Neuronal stem cell (in vitro differentiated cells): ENCODE measurements around the gene PELO.

Source experiments
- DNase-seq: peaks from one replicate; pipeline ENCODE4 v3.0.0-alpha.2; 2013; ENCODE audit warnings: low spot score
- H2AFZ ChIP-seq: one replicate; pipeline ENCODE4 v1.6.1; 2013; ENCODE audit warnings: mild to moderate bottlenecking, low read length, inconsistent platforms
- H2AK5ac ChIP-seq: 2 replicates; pipeline ENCODE4 v1.6.1; 2013; ENCODE audit warnings: low read depth, mild to moderate bottlenecking, inconsistent platforms, low read length, moderate library complexity, mixed read lengths
- H2BK120ac ChIP-seq: 2 replicates; pipeline ENCODE4 v1.6.1; 2013; ENCODE audit warnings: low read depth, mild to moderate bottlenecking, inconsistent platforms, low read length, moderate library complexity, mixed read lengths
- H2BK12ac ChIP-seq: one replicate; pipeline ENCODE4 v1.6.1; 2013; ENCODE audit warnings: low read length, inconsistent platforms
- H2BK15ac ChIP-seq: 2 replicates; pipeline ENCODE4 v1.6.1; 2013; ENCODE audit warnings: mild to moderate bottlenecking, low read length, inconsistent platforms, mixed read lengths
- H2BK5ac ChIP-seq: one replicate; pipeline ENCODE4 v1.6.1; 2013; ENCODE audit warnings: inconsistent platforms, mild to moderate bottlenecking, low read length, moderate library complexity
- H3K14ac ChIP-seq: one replicate; pipeline ENCODE4 v1.6.1; 2013; ENCODE audit warnings: low read length, inconsistent platforms
- H3K18ac ChIP-seq: 2 replicates; pipeline ENCODE4 v1.6.1; 2013; ENCODE audit warnings: low read length, inconsistent platforms
- H3K23ac ChIP-seq: 2 replicates; pipeline ENCODE4 v1.6.1; 2013; ENCODE audit warnings: low read depth, mild to moderate bottlenecking, mixed read lengths, low read length, inconsistent platforms; ENCODE audit not compliant: poor library complexity
- H3K27ac ChIP-seq: replicated peaks from 3 replicates; pipeline ENCODE4 v1.5.1; 2013; ENCODE audit warnings: low read length, inconsistent platforms
- H3K27me3 ChIP-seq, 3 experiments: 2 replicates each; pipeline ENCODE4 v1.6.1; 2013; ENCODE audit warnings: low read length in 3 of 3, mild to moderate bottlenecking in 2 of 3, inconsistent platforms in 1 of 3, low read depth in 1 of 3, mixed read lengths in 1 of 3, moderate library complexity in 1 of 3; ENCODE audit not compliant: control insufficient read depth in 3 of 3, insufficient read depth in 3 of 3
- H3K36me3 ChIP-seq, 2 donors: replicated peaks in 1 of 2; 2 replicates each; pipeline ENCODE4 v1.6.1; 2013; ENCODE audit warnings: low read length in 2 of 2; ENCODE audit not compliant: control insufficient read depth in 2 of 2, insufficient read depth in 2 of 2
- H3K4ac ChIP-seq: 2 replicates; pipeline ENCODE4 v1.6.1; 2013; ENCODE audit warnings: inconsistent platforms, mild to moderate bottlenecking, low read length, moderate library complexity
- H3K4me1 ChIP-seq, 2 donors: 1 replicate in 1 of 2; 2 replicates in 1 of 2; pipeline ENCODE4 v1.6.1; 2013; ENCODE audit warnings: low read length in 2 of 2, low read depth in 1 of 2; ENCODE audit not compliant: control insufficient read depth in 2 of 2, insufficient read depth in 1 of 2
- H3K4me2 ChIP-seq: one replicate; pipeline ENCODE4 v1.6.1; 2013; ENCODE audit warnings: mild to moderate bottlenecking, low read length, inconsistent platforms; ENCODE audit not compliant: insufficient read depth, poor library complexity, severe bottlenecking
- H3K4me3 ChIP-seq, 2 donors: 2 replicates each; pipeline ENCODE4 v1.5.1; 2013; ENCODE audit warnings: low read length in 2 of 2, mild to moderate bottlenecking in 2 of 2, inconsistent platforms in 1 of 2, moderate library complexity in 1 of 2
- H3K79me1 ChIP-seq: one replicate; pipeline ENCODE4 v1.6.1; 2013; ENCODE audit warnings: low read depth, mild to moderate bottlenecking, inconsistent platforms, low read length, moderate library complexity
- H3K9ac ChIP-seq: one replicate; pipeline ENCODE4 v1.6.1; 2013; ENCODE audit warnings: mild to moderate bottlenecking, low read depth, low read length, inconsistent platforms; ENCODE audit not compliant: poor library complexity
- H3K9me3 ChIP-seq, 2 donors: replicated peaks in 1 of 2; 2 replicates each; pipeline versions ENCODE3 to v1.6.1; 2013; ENCODE audit warnings: low read length in 2 of 2, mild to moderate bottlenecking in 2 of 2, inconsistent platforms in 1 of 2, low read depth in 1 of 2, mixed read lengths in 1 of 2, moderate library complexity in 1 of 2; ENCODE audit not compliant: control insufficient read depth in 2 of 2, insufficient read depth in 1 of 2
- H4K8ac ChIP-seq: one replicate; pipeline ENCODE4 v1.6.1; 2013; ENCODE audit warnings: low read depth, mild to moderate bottlenecking, inconsistent platforms, low read length, moderate library complexity
- H4K91ac ChIP-seq: one replicate; pipeline ENCODE4 v1.6.1; 2013; ENCODE audit warnings: low read length, low read depth, mild to moderate bottlenecking, inconsistent platforms; ENCODE audit not compliant: poor library complexity
- WGBS, 2 donors: extraction: QIAGEN DNeasy Blood & Tissue Kit; methylation state at CpG; one replicate each; pipeline ENCODE4 v1.1.7; 2013; ENCODE audit warnings: missing lambda C conversion rate in 2 of 2, mixed read lengths in 1 of 2; ENCODE audit not compliant: insufficient read length in 2 of 2, insufficient replicate concordance in 1 of 2; ENCODE audit errors: extremely low coverage in 2 of 2; 5-methylcytosine and 5-hydroxymethylcytosine counted together

Gene PELO

GRCh38 chr5:52829664-52830063, 41.9 kb downstream of the PELO start:
- no peak overlapping the region for H3K27ac ChIP-seq

GRCh38 chr5:52830650-52831049, 42.9 kb downstream of the PELO start:
- Histone ChIP-seq H2BK15ac (no peak overlapping the region), H3K9ac (no peak overlapping the region), H2AFZ (no peak overlapping the region), H3K27ac (no peak overlapping the region), H3K36me3 (no peaks in the 10 kb centered on the region), H3K4me3 (no peak overlapping the region), H3K79me1 (no peaks in the 10 kb centered on the region), H2BK5ac (no peak overlapping the region), H2BK12ac (no peak overlapping the region), H3K4me1 (peaks cover 0 to 2% of the 10 kb centered on the region in 2 donors), H3K14ac (no peak overlapping the region), H3K9me3 (no peaks in the 10 kb centered on the region), H3K4ac (no peak overlapping the region), H4K8ac (no peak overlapping the region), H2AK5ac (no peak overlapping the region), H2BK120ac (no peak overlapping the region), H3K18ac (no peak overlapping the region), H3K23ac (no peak overlapping the region), H3K4me2 (no peak overlapping the region), H3K27me3 (no peaks in the 10 kb centered on the region), H4K91ac (no peak overlapping the region)
- no peak for DNase-seq
- no CpG with 5 or more reads among the region's 2 CpGs for WGBS, 2 donors

More at GRCh38 chr5:52829664-52830063, 41.9 kb downstream of the PELO start:
- Histone ChIP-seq H2AFZ (no peak overlapping the region), H2BK12ac (no peak overlapping the region), H2BK15ac (no peak overlapping the region), H3K18ac (no peak overlapping the region), H4K91ac (no peak overlapping the region), H3K4me2 (no peak overlapping the region), H3K4me1 (peaks cover 0 to 2% of the 10 kb centered on the region in 2 donors), H3K79me1 (no peaks in the 10 kb centered on the region), H2AK5ac (no peak overlapping the region), H3K27me3 (no peaks in the 10 kb centered on the region), H3K4ac (no peak overlapping the region), H2BK5ac (no peak overlapping the region), H3K9ac (no peak overlapping the region), H4K8ac (no peak overlapping the region), H3K36me3 (no peaks in the 10 kb centered on the region), H3K23ac (no peak overlapping the region), H3K14ac (no peak overlapping the region), H2BK120ac (no peak overlapping the region), H3K4me3 (no peak overlapping the region), H3K9me3 (no peaks in the 10 kb centered on the region)
- DNase-seq = no peak

GRCh38 chr5:52831786-52832511, 44.2 kb downstream of the PELO start:
- Histone ChIP-seq H2BK5ac (no peak overlapping the region), H3K79me1 (no peaks in the 10 kb centered on the region), H3K14ac (no peak overlapping the region), H4K91ac (no peak overlapping the region), H3K4ac (no peak overlapping the region), H3K9ac (no peak overlapping the region), H4K8ac (no peak overlapping the region), H3K36me3 (no peaks in the 10 kb centered on the region), H3K9me3 (no peaks in the 10 kb centered on the region), H3K4me1 (peaks cover 0 to 2% of the 10 kb centered on the region in 2 donors), H3K23ac (no peak overlapping the region), H3K4me2 (no peak overlapping the region), H2AK5ac (no peak overlapping the region), H3K27ac (no peak overlapping the region), H3K4me3 (no peak overlapping the region), H2BK15ac (no peak overlapping the region), H3K18ac (no peak overlapping the region), H3K27me3 (no peaks in the 10 kb centered on the region), H2AFZ (no peak overlapping the region), H2BK120ac (no peak overlapping the region), H2BK12ac (no peak overlapping the region)
- WGBS, 2 donors = no CpG with 5 or more reads among the region's 2 CpGs
- no peak for DNase-seq

- Histone ChIP-seq H3K14ac (no peak overlapping the region), H2BK12ac (no peak overlapping the region), H3K27ac (no peak overlapping the region), H3K23ac (no peak overlapping the region), H2AK5ac (no peak overlapping the region), H3K27me3 (no peaks in the 10 kb centered on the region), H3K18ac (no peak overlapping the region), H3K4me3 (no peak overlapping the region), H3K9me3 (no peaks in the 10 kb centered on the region), H2BK5ac (no peak overlapping the region), H4K91ac (no peak overlapping the region), H3K4me1 (peaks cover 0 to 2% of the 10 kb centered on the region in 2 donors), H3K79me1 (no peaks in the 10 kb centered on the region), H3K36me3 (no peaks in the 10 kb centered on the region), H2BK120ac (no peak overlapping the region), H3K4ac (no peak overlapping the region), H2AFZ (no peak overlapping the region), H4K8ac (no peak overlapping the region), H3K9ac (no peak overlapping the region), H3K4me2 (no peak overlapping the region), H2BK15ac (no peak overlapping the region)
- no peak for DNase-seq
- no CpG with 5 or more reads among the region's 2 CpGs for WGBS, 2 donors
Measured at GRCh38 chr5:52834320-52834719, 46.6 kb downstream of the PELO start.
